ENCODE results near the gene COL25A1.
"Not testable (repeated sequence)": the region's sequence is repeated elsewhere in the genome, so short reads cannot be mapped to it uniquely, and the experiment has no call there.

COL25A1 gene

DNA sequence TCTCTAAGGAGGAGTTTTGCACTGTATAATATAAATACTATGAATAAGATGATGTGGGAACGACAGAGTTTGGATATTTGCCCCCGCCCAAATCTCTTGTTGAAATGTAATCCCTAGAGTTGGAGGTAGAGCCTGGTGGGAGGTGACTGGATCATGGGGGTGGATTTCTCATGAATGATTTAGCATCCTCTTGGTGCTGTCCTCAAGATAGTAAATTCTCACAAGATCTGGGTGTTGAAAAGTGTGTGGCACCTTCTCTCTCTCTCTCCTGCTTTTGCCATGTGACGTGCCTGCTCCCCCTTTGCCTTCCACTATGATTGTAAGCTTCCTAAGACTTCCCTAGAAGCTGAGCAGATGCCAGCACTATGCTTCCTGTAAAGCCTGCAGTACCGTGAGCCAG lies 298.0 kb downstream of the COL25A1 start:
- DNase-seq = no peak

DNA sequence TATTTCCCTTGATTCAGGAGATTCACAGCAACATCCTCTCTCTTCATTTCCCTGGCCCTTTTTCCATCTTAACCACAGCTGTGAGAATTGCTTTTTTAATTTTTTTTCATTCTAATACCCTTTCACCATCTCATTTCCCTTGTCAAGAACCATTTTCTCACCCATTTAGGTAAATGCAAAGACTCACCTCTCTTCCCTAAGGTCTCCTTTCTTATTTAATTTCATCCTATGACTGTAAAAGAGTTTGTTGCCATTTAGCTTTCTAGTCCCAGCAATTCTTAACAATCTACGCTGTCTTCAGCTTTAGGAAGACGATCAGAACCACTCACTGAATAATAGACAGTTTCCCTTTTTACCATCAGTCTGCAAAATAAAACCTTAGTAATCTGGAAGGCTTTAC lies 298.5 kb downstream of the COL25A1 start:
- no peak for DNase-seq

GRCh38 chr4:108991551-108992328 lies 310.7 kb downstream of the COL25A1 start:
- DNase-seq = no peak

GRCh38 chr4:108988464-108989195 lies 313.8 kb downstream of the COL25A1 start:
- no peak for DNase-seq

DNA sequence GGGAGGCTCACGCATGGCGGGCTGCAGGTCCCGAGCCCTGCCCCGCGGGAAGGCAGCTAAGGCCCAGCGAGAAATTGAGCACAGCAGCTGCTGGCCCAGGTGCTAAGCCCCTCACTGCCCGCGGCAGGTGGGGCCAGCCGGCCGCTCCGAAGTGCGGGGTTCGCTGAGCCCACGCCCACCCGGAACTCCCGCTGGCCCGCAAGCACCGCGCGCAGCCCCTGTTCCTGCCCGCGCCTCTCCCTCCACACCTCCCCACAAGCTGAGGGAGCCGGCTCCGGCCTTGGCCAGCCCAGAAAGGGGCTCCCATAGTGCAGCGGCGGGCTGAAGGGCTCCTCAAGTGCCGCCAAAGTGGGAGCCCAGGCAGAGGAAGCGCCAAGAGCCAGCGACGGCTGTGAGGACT lies 318.0 kb downstream of the COL25A1 start:
- not testable (repeated sequence) for DNase-seq

DNA sequence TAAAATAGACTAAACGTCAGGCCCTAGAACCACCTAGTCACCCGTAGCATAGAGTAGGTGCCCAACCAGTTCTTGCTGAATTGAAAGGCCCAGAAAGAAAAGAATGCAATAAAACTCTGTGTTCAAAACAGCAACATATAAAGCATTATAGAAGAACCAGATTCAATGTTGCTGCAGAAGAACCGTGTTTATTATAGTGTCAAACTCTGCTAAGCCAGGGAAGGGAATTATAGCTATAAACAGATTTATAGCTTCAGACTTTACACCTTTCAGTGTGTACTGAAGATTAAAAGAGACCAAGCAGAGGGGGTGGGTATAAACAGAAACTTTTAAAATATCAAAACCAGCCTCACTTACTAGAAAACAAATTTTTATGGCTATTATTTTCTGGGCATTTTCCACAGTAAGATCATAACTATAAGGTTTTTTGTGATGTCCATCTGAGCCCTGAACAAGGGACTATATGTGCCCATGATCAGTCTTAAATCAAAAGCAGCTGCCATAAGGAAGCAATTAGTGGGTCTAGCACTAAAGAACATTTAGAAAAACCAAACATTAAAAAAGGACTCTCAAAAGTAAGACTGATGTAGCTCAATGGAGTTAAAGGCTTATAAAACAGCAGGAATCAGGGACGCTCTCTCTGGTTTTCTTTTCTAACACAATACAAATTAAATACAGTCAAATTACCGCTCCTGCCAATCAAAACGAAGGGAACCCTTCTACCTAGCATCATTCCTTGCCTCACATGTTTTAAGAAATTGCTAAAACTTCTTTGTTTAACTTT lies 319.9 kb downstream of the COL25A1 start:
- DNase-seq = no peak

GRCh38 chr4:108980455-108981239 lies 321.8 kb downstream of the COL25A1 start:
- no peak for DNase-seq

DNA sequence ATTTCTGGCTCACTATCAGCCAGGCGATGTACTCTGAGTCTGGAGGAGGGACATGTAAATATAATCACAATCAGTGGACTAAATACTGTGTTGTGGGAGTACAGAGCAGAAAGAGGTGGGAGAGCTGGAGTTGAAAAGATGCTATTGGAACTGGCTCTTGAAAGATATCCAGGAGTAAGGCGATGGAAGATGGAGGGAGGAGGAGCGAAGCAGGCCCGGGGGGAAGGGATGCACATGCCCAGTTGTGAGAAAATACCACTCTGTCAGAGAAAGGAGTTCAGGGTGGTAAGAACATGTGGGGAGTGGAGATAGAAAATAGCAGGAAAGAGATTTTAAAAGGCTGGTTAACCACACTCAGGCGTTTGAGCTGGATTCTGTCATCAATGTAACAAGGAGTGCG lies 322.7 kb downstream of the COL25A1 start:
- no peak for DNase-seq

- no peak for DNase-seq
These were observed 324.4 kb downstream of the COL25A1 start for GRCh38 chr4:108978066-108978465.

DNA sequence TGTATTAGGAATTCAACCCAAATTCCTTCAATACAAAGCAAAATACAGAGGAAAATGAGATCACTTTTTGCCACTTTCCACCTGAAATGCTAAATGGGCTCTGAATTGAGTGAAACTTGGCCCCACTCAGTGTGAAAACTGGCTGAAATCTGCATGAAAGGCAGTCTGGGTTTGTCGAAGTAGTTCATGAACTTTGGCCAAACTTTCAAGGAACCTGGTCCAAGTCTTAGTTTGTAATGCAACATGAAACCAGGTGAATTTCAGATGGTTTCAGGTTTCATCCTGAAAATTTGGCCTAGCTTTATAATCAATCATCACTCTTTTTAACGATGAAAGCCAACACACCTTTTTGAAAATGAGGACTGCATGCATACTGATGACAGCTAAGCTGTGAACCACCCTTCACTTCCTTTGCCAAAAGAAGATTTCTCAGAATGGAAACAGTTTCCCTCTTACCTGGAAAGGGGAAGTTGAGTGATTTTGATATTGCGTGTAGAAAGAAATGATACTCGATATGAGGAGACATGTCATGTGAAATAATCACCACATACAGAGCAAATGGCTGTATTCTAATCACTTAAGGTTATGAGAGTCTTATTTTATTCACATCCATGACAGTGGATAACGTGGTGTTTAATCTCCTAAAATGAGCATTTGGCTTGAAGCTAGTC lies 329.7 kb downstream of the COL25A1 start:
- no peak for DNase-seq

GRCh38 chr4:108971473-108971872 lies 331.0 kb downstream of the COL25A1 start:
- DNase-seq = no peak

GRCh38 chr4:108965472-108966076 lies 336.9 kb downstream of the COL25A1 start:
- no peak for DNase-seq

- DNase-seq = no peak
These were observed 337.4 kb downstream of the COL25A1 start for GRCh38 chr4:108965016-108965415.

GRCh38 chr4:108963910-108964309 lies 338.5 kb downstream of the COL25A1 start:
- no peak for DNase-seq

DNA sequence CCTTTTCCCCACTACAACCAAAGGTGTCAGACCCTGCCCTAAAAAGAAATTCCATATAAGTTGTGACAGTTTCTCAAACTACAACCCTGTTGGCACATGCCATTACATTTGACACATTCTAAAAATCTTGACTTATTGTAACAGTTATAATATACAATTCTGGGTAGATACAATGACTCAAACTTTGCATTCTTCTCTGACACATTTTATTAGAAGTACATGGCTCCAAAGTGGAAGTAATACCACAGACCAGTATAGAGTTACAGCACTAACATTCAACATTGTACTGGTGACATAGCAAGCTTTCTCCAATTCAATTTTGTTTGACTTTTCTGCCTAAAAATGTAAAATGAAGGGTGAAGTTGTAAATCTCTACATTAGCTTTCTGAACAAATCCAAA lies 343.0 kb downstream of the COL25A1 start:
- no peak for DNase-seq

- DNase-seq = no peak
These were observed 347.6 kb downstream of the COL25A1 start for GRCh38 chr4:108954880-108955279.

- DNase-seq = no peak
These were observed 348.5 kb downstream of the COL25A1 start for GRCh38 chr4:108953941-108954340.

GRCh38 chr4:108950158-108950915 lies 352.1 kb downstream of the COL25A1 start:
- DNase-seq = no peak

DNA sequence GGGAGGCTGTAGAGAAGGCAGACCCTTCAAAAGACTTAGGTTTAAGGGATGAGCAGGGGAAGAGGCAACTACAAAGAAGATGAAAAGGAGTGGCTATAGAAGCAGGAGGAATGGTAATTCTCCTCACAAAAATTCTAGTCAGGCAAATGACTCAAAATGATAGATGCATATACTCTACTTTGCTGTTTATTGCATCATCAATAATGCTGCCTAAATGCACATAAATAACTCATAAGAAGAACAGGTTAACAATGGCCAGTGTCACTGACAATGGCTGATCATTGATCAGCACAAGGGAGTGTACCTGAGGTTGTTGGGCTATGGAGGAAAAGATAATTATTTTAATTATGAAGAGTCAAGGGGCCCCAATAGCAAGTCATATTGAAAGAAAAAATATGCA lies 354.9 kb downstream of the COL25A1 start:
- no peak for DNase-seq

- DNase-seq = no peak
These were observed 356.2 kb downstream of the COL25A1 start for GRCh38 chr4:108946237-108946636.

Measured in CD4-positive, alpha-beta T cell treated with Interleukin-12 subunit alpha and Interleukin-12 subunit beta, for 1 hour (primary cell).